ENCODE results near the gene RAVER1. TPM values are rescaled to one million over a fixed set of nuclear protein-coding genes. Genes with fewer than 3 reads are reported as not detected.

Gene RAVER1
- total and polyA plus RNA-seq, 2 donors (not counting 1 experiment from before 2014, with no cell fraction given): 21.0 to 62.7 TPM

DNA sequence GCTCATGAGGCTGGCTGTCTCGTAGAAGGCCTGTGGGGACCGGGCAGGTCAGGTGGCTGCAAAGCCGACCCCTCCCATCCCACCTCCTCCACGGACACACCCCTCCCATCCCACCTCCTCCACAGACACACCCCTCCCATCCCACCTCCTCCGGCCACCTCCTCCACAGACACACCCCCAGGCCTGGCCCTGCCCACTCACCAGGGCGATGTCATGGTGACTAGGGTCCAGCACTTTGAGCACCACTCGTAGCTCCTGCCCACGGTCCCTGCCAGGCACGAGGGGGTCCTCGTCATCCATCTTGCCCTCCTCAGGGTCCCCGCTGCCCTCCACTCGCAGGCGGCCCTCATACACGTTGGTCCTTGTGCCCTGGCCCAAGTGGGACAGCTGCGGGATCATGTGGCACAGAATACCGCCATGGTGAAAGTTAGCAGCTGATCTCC is 28.3 kb upstream of the RAVER1 start:
- ATAC-seq (ENCODE audit: low read depth): no peak
- CTCF ChIA-PET: no interaction called here

DNA sequence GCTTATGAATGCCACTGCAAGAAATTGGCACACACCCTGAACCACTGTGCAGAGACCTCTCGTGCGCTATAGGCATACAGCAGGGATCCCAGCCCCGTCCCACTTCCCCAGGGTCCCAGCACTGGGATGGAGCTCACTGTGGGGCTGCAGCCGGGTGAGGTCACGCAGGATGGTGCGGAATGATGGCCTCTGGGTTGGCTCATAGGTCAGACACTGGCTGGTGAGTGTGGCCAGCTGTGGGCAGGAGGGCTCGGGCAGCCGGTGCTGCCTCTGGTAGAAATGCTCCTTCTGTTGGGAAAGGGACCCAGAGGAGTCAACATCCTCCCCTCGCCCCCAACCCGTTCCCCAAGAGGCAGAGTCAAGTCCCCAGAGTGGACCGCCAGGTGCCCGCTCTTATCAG is 23.1 kb upstream of the RAVER1 start:
- Histone ChIP-seq H3K9me3 (ENCODE audit: control extremely low read depth in 1 of 3, control insufficient read depth in 2 of 3, insufficient read depth in 1 of 3, low read length in 2 of 3) (peaks cover 0 to 9% (median 0%) of the 10 kb centered on the region in 3 donors), H3K9ac (ENCODE audit: low read length) (no peak overlapping the region), H3K36me3 (replicated peaks in 1 of 2; ENCODE audit: control extremely low read depth in 1 of 2, control insufficient read depth in 1 of 2, extremely low read depth in 1 of 2, insufficient read depth in 2 of 2, low read length in 1 of 2) (peaks cover 0 to 53% of the 10 kb centered on the region in 2 experiments), H3K79me2 (ENCODE audit: control insufficient read depth, insufficient read depth, low read length) (no peaks in the 10 kb centered on the region), H4K20me1 (ENCODE audit: control insufficient read depth, insufficient read depth, low read length, poor library complexity, severe bottlenecking) (no peaks in the 10 kb centered on the region), H3K4me3 (ENCODE audit: control extremely low read depth in 1 of 5, extremely low read depth in 1 of 5, insufficient read depth in 1 of 5, low read depth in 2 of 5, low read length in 4 of 5) (no peak overlapping the region), H2AFZ (ENCODE audit: insufficient read depth, low read depth, low read length, poor library complexity, severe bottlenecking) (no peak overlapping the region), H3K27me3 (replicated peaks in 1 of 4; ENCODE audit: control extremely low read depth in 1 of 4, control insufficient read depth in 3 of 4, insufficient read depth in 4 of 4, low read length in 3 of 4) (no peaks in the 10 kb centered on the region), H3K4me1 (ENCODE audit: control insufficient read depth in 2 of 2, insufficient read depth in 2 of 2, low read length in 2 of 2) (no peaks in the 10 kb centered on the region), H3K27ac (ENCODE audit: low read length in 2 of 2) (no peak overlapping the region), H3K4me2 (replicated peaks; ENCODE audit: low read depth, low read length, poor library complexity, severe bottlenecking) (no peak overlapping the region)
- ChIA-PET POLR2A (no interaction called here), CTCF (interaction anchor here (0.6 to 1.6 kb wide), 2 partner anchors 11 to 32 kb away, joined by 4 to 6 read pairs; no protein-coding TSS in a partner anchor)
- ATAC-seq (ENCODE audit: low read depth) (no peak), DNase-seq (no peak)
- H3K27me3 Mint-ChIP-seq: no peaks in the 10 kb centered on the region
- no peak overlapping the region for H3K4me3 Mint-ChIP-seq
- H3K9me3 Mint-ChIP-seq (ENCODE audit: insufficient read depth): no peaks in the 10 kb centered on the region
- 96% methylated on average over 12 of the region's 12 CpGs for WGBS (ENCODE audit: insufficient coverage)
- H3K27ac Mint-ChIP-seq: no peak overlapping the region
- H3K4me1 Mint-ChIP-seq: no peaks in the 10 kb centered on the region
- TF ChIP-seq EZH2 (IDR thresholded peaks at IDR 0.05; ENCODE audit: borderline replicate concordance, insufficient read depth, low read depth, low read length, poor library complexity, severe bottlenecking): no peak
- TF ChIP-seq, protein P1, sequence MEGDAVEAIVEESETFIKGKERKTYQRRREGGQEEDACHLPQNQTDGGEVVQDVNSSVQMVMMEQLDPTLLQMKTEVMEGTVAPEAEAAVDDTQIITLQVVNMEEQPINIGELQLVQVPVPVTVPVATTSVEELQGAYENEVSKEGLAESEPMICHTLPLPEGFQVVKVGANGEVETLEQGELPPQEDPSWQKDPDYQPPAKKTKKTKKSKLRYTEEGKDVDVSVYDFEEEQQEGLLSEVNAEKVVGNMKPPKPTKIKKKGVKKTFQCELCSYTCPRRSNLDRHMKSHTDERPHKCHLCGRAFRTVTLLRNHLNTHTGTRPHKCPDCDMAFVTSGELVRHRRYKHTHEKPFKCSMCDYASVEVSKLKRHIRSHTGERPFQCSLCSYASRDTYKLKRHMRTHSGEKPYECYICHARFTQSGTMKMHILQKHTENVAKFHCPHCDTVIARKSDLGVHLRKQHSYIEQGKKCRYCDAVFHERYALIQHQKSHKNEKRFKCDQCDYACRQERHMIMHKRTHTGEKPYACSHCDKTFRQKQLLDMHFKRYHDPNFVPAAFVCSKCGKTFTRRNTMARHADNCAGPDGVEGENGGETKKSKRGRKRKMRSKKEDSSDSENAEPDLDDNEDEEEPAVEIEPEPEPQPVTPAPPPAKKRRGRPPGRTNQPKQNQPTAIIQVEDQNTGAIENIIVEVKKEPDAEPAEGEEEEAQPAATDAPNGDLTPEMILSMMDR (IDR thresholded peaks at IDR 0.05): no peak
- intact Hi-C loops (cut with micrococcal nuclease): no loop called here

More for the DNA sequence above, 28.3 kb upstream of the RAVER1 start:
- POLR2A ChIA-PET: no interaction called here
- Mint-ChIP-seq H3K27ac (no peak overlapping the region), H3K9me3 (ENCODE audit: insufficient read depth) (no peaks in the 10 kb centered on the region), H3K4me3 (no peak overlapping the region), H3K4me1 (no peaks in the 10 kb centered on the region), H3K27me3 (no peaks in the 10 kb centered on the region)
- no peak for DNase-seq
- intact Hi-C loops (cut with micrococcal nuclease): no loop called here
- no peak overlapping the region for H3K4me2 ChIP-seq (replicated peaks; ENCODE audit: low read depth, low read length, poor library complexity, severe bottlenecking)
- no peak overlapping the region for H3K27ac ChIP-seq (ENCODE audit: low read length in 2 of 2)
- H3K27me3 ChIP-seq (replicated peaks in 1 of 4; ENCODE audit: control extremely low read depth in 1 of 4, control insufficient read depth in 3 of 4, insufficient read depth in 4 of 4, low read length in 3 of 4): no peaks in the 10 kb centered on the region
- no peaks in the 10 kb centered on the region for H3K4me1 ChIP-seq (ENCODE audit: control insufficient read depth in 2 of 2, insufficient read depth in 2 of 2, low read length in 2 of 2)
- TF ChIP-seq EZH2 (IDR thresholded peaks at IDR 0.05; ENCODE audit: borderline replicate concordance, insufficient read depth, low read depth, low read length, poor library complexity, severe bottlenecking): no peak
- TF ChIP-seq, protein P1 (IDR thresholded peaks at IDR 0.05): no peak
- no peaks in the 10 kb centered on the region for H3K9me3 ChIP-seq (ENCODE audit: control extremely low read depth in 1 of 3, control insufficient read depth in 2 of 3, insufficient read depth in 1 of 3, low read length in 2 of 3)
- WGBS (ENCODE audit: insufficient coverage): 93% methylated on average over 16 of the region's 16 CpGs
- H3K9ac ChIP-seq (ENCODE audit: low read length): no peak overlapping the region
- no peak overlapping the region for H3K4me3 ChIP-seq (ENCODE audit: control extremely low read depth in 1 of 5, extremely low read depth in 1 of 5, insufficient read depth in 1 of 5, low read depth in 2 of 5, low read length in 4 of 5)
- H3K79me2 ChIP-seq (ENCODE audit: control insufficient read depth, insufficient read depth, low read length): peaks cover 30% of the 10 kb centered on the region
- H3K36me3 ChIP-seq (replicated peaks in 1 of 2; ENCODE audit: control extremely low read depth in 1 of 2, control insufficient read depth in 1 of 2, extremely low read depth in 1 of 2, insufficient read depth in 2 of 2, low read length in 1 of 2): peaks cover 0 to 76% of the 10 kb centered on the region in 2 experiments
- H2AFZ ChIP-seq (ENCODE audit: insufficient read depth, low read depth, low read length, poor library complexity, severe bottlenecking): no peak overlapping the region
- H4K20me1 ChIP-seq (ENCODE audit: control insufficient read depth, insufficient read depth, low read length, poor library complexity, severe bottlenecking): peaks cover 26% of the 10 kb centered on the region
